DLD1 (cell line): Measurements from ENCODE around the gene BIN2.

Source experiments
- in situ Hi-C: cut with HindIII; loops from 2 replicates; pipeline ENCODE4 v1.10.0; 2017; ENCODE audit warnings: low sequenced_read_pairs

BIN2 gene

GRCh38 chr12:51323966-51324895 is at the start of gene BIN2:
BIN2 (minus strand) TSS chr12:51324174; CDS start chr12:51324102, 72 bp downstream.
- in situ Hi-C loops: no loop called here

GRCh38 chr12:51373187-51373586 is 49.2 kb upstream of the BIN2 start:
- in situ Hi-C loops: no loop called here

DNA sequence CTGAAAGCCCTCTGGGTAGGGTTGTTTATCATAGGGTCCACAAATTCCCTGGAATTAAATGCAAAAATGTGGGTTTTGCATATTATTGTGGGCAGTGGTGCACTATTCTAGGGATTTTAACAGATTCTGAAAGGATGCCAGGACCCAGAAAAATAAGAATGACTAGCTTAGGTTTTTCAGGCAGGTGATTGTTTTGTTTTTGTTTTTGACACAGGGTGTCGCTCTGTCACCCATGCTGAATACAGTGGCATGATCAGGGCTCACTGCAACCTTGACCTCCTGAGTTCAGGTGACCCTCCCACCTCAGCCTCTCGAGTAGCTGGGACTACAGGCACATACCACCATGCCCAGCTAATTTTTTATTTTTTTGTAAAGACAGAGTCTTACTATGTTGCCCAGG is 48.0 kb upstream of the BIN2 start:
- in situ Hi-C loops: no loop called here

DNA sequence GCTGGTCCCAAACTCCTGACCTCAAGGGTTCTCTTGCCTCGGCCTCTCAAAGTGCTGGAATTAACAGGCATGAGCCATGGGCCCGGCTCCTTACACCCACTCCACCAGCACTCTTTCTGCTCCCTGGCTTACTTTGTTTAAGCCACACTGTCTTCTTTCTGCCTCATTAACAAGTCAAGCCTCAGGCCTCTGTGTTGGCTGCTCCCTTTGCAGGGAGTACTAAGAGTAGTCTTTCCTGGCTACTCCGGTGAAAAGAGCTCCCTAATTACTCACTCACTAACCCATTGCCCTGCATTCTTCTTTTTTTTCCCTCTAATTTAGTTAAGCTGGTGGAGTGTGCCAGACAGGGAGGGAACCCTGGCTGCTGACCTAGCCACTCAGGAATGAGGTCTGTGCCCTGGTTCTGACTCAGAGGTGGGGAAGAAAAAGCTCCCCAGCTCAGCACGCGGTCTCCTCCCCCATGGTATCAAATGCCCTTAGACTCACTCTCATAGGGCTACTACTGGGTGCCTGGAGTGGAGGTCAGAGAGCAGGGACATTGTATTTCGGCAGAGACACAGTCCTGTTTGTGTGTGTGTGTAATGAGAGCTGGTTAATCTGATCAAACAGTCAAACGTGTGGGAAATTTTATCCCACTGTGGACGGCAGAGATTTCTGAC is 47.5 kb upstream of the BIN2 start:
- in situ Hi-C loops: no loop called here

- in situ Hi-C loops: no loop called here
These were observed 46.7 kb upstream of the BIN2 start for GRCh38 chr12:51370667-51371066.

DNA sequence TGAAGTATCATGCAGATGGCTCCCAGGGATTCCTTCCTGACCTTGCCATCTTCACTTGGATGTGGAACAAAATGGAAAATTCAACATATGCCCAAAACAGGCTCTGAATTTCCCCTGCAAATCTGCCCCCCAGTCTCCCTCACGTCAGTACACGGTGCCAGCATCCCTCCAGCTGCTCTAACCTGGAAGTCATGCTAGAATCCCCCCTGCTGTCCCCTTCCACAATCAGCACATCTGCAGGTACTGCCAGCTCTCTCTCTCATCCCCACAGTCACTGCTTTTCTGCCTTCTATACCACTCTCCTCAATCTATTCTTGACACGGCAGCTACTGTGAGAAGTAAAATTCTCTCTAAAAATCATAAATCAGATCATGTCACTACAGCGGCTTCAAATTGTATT is 45.6 kb upstream of the BIN2 start:
- in situ Hi-C loops: no loop called here

DNA sequence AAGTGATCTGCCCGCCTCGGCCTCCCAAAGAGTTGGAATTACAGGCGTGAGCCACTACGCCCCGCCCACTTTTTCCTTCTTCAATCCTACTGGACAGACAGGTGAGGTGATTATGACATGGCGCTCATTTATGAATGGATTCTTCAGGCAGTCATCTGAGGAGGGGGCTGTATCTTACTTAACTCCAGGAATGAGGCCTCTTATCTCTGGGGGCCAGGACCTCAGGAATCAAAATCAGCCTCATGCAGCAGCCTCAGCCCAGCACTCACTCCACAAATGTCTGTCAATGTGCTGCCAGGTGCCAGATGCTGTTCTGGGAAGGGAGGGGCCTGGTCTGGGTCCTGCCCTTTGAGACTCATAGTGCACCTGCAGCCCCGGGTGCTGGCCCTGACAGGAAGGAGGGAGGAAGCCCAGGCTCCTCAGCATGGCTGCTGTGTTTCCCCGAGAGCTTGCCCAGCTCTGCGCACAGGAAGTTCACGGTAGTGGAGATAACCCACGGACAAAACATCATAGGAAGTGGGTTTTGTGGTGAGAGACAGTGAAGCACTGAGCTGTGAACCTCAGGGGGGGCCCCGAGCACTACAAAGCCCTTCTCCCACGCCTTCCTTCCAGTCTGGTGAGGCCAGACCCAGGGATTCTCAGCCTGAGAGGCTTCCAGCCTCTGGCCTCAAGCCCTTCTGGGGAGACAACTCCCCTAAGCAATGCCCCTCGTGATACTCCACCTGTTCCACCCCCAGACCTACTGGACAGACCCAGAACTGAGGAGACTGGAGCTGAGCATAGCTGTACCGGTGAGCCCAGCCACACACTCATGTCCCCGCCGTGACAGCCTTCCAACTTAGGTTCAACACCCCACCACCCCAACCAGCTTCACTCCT is 44.9 kb upstream of the BIN2 start:
- in situ Hi-C loops: no loop called here

DNA sequence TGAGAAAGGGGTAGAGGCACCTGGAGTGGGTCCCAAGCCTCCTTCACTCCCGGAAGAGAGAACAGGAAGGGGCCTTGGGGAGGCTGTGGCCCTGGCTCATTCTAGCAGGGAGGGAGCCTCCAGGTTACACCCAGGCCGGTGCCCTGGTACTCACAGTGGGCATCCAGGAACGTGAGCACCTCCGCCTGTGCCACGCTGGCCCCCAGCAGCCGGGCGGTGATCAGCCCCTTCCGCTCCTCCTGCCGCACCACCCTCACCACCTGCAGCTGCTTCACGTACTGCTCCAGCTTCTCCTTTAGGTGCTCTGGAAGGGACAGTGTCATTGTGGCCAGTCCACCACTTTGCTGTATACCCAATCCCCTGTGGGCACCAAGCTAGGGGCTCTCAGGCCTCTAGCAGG is 41.3 kb upstream of the BIN2 start:
- in situ Hi-C loops: no loop called here

- in situ Hi-C loops: no loop called here
These were observed 40.0 kb upstream of the BIN2 start for GRCh38 chr12:51364001-51364400.

GRCh38 chr12:51362747-51363342 is 38.9 kb upstream of the BIN2 start:
- in situ Hi-C loops: no loop called here

GRCh38 chr12:51362307-51362706 is 38.3 kb upstream of the BIN2 start:
- in situ Hi-C loops: no loop called here

- in situ Hi-C loops: no loop called here
These were observed 37.4 kb upstream of the BIN2 start for GRCh38 chr12:51361161-51362016.

DNA sequence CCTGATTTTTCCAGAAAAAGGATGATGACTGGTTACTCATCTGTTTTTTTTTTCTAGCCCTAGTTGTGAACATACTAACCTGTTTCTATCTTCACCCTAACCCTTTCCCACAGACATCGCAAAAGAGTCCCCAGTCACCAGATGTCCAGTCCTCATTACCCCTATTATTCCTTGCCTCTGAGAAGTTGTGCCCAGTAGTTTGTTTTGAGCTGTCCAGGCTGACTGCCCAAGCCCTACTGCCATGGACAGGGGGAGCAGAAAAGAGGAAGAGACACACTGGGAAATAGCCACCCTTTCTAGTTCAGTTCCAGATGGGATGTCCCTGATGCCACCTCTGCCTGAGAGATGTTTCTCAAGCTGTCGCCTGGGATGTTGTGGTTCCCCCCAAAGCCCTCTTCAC is 36.3 kb upstream of the BIN2 start:
- in situ Hi-C loops: no loop called here

GRCh38 chr12:51359851-51360250 is 35.9 kb upstream of the BIN2 start:
- in situ Hi-C loops: no loop called here

- in situ Hi-C loops: no loop called here
These were observed 34.5 kb upstream of the BIN2 start for GRCh38 chr12:51358496-51358895.

DNA sequence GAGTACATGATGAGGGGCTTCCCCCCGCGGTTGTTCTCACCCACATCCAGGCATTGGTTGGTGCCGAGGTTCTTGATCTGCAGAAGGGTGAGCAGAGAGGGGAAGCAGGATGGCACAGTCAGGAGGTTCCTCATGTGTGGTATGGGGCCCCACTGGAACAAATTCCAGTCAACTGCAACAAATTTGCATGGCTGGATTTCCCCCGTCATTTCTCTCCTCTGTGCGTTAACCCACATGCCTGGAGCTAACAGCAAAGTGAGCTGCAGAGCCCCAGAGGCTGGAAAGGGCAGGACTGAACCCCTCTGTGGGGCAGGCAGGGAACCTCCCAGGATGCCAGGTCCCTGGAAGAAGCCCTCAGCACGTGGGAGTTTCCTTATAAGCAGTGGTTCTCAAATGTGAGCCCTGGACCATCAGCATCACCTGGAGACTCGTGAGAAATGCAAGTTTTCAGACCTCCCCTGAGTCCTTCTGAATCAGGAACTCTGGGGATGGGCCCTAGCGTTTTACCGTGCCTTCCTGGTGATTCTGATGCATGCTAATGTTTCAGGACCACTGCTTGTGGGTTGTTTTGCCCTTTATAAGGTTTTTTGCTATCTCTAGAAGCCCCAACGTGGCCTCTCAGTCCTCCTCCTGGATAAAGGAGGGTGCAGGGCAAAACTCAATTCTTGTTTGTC is 33.5 kb upstream of the BIN2 start:
- in situ Hi-C loops: no loop called here

DNA sequence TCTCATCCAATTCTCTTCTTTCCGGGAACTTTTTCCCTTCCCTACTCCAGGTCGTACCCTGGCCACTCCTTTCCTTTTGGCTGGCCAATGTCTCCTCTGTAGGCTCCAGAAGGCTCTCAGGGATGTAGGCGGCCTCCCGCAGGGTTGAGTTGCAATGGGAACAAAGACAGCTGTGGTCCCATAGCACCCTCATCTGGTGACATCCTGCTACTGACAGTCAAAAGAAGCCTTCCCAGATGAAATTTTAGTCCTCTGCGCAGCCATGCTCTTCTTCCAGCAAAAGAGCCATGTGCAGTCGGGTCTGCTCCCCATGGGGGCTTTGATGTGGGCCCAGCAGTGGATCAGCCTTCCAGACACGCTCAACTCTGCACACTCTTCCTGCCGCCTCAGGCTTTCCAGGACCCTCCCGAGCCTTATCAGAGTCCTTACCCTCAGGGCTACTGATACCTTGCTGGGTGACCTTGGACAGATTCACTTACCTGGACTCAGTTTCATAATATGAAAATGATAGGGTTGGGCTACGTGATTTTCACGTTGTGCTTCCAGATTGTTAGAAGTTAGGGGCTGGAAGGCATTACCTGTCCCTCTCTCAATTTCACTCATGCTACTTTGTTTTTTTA is 28.0 kb upstream of the BIN2 start:
- in situ Hi-C loops: no loop called here

- in situ Hi-C loops: no loop called here
These were observed 25.1 kb upstream of the BIN2 start for GRCh38 chr12:51349026-51349425.

DNA sequence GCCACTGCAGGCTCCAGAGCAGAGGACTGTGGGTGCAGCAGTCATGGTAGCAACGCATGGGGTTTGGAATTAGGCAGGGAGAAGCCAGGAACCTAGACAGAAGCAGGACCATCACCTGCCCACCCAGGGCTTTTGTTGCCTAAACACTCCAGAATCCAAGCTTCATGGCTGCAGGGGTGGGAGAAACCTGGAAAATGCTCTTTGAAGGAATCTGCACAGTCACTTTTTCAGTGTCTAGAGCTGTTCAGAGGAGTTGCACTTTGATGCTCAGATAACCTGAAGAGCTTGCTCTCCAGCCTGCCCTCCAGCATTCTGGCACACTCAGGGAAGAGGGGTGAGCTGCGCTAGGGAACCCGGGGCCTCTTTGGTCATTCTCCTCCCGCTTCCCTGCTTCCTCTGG is 24.1 kb upstream of the BIN2 start:
- in situ Hi-C loops: no loop called here
